ENCODE measurements around the gene ATG10.

DNA sequence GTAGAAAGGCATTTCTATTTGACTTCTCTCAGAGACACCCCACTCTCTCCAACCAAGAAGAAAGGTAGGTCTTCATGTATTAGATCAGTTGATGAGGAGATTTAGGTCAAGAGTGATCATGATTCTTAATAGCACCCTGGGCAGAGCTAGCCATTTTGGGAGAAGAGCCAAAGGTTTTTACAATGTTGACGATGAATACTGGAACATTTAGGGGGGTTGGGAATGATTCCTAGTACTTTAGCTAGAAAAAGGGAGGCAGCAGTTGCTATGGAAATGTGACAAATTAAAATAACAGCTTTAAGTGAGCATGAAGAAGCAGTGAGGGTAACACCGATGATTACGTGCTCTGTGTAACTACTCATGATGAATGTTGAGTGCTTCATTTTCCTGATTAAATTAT, 315.8 kb downstream of the ATG10 start:
- TF ChIP-seq CTCF (IDR thresholded peaks at IDR 0.05; ENCODE audit: poor library complexity, severe bottlenecking) (no peak), EP300 (conservative IDR thresholded peaks at IDR 0.05; ENCODE audit: poor library complexity, severe bottlenecking) (no peak), POLR2AphosphoS5 (IDR thresholded peaks at IDR 0.05) (no peak), SMC3 (conservative IDR thresholded peaks at IDR 0.05; ENCODE audit: poor library complexity) (no peak), TAF1 (IDR thresholded peaks at IDR 0.05; ENCODE audit: low read depth) (no peak), RAD21 (conservative IDR thresholded peaks at IDR 0.05) (no peak), EZH2 (IDR thresholded peaks at IDR 0.05; ENCODE audit: borderline replicate concordance, insufficient read depth, low read length, poor library complexity, severe bottlenecking) (no peak)

Measured in neural cell (in vitro differentiated cells).